HuH-7.5 (cell line): ENCODE measurements around the gene MYH11.
"Not testable (repeated sequence)": the region's sequence is repeated elsewhere in the genome, so short reads cannot be mapped to it uniquely, and the experiment has no call there.

Experiments
- DNase-seq: peaks from one replicate; pipeline ENCODE4 v3.0.0; 2011; ENCODE audit warnings: low spot score

The MYH11 gene

DNA sequence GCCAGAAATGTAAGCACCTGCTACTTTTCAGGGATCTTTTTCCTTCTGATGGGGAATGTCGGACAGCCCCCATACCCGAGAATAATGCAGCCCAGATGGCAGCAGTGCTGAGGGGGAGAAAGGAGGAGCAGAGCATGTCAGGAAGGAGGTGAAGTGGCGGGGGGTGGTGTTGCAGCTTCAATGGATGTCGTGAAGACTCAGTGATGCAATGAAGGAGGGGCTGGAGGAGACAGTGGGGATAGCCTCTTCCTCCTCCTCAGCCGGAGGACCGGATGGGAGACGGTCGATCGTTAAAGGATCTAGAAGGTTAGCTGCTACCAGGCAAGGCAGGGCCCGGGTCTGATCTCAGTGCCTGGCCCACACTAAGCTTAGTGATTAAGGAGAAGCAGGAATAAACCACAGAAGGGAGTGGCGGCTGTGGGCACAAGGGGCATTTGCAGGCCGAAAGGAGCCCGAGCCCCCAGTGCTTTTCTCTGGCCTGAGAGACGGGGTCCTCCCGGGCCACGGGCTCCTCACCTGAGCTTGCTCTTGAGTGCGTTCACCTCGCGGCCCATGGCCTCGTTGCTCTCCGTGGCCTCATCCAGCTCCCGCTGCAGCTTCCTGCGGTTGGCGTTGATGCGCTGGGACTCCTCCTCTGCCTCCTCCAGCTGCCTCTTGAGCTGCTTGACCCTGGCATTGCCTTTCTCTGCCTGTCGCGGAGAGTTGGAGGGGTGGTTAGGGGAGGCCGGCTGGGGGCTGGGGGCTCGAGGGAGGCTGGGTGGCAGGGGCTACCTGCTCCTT, 142.2 kb downstream of the MYH11 start:
- DNase-seq: no peak

- DNase-seq: no peak
Observed at GRCh38 chr16:15708997-15709396, 147.8 kb downstream of the MYH11 start.

GRCh38 chr16:15708096-15708495, 148.7 kb downstream of the MYH11 start:
- no peak for DNase-seq

DNA sequence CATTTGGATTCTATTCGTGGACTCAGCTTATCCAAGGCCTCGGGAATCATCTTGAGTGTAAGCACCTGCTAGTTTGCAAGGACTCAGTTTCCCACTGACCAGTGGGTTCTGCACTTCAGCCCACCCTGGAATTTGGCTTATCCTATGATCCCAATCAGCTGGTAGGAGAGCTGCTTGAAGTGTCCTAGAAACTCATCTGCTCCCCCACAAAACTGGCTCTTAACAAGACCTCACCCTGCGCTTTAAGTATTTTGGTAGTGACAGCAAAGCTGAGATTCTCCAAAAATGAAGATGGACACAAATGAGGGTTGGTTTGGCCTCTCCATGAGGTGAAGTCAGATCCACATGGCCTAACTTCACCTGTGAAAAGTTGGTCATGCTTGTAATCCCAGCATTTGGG, 149.5 kb downstream of the MYH11 start:
- no peak for DNase-seq

- DNase-seq: no peak
Observed at GRCh38 chr16:15705064-15705565, 151.7 kb downstream of the MYH11 start.

- peak; percentile 71 for DNase-seq
Observed at GRCh38 chr16:15704545-15704987, 152.3 kb downstream of the MYH11 start.

DNA sequence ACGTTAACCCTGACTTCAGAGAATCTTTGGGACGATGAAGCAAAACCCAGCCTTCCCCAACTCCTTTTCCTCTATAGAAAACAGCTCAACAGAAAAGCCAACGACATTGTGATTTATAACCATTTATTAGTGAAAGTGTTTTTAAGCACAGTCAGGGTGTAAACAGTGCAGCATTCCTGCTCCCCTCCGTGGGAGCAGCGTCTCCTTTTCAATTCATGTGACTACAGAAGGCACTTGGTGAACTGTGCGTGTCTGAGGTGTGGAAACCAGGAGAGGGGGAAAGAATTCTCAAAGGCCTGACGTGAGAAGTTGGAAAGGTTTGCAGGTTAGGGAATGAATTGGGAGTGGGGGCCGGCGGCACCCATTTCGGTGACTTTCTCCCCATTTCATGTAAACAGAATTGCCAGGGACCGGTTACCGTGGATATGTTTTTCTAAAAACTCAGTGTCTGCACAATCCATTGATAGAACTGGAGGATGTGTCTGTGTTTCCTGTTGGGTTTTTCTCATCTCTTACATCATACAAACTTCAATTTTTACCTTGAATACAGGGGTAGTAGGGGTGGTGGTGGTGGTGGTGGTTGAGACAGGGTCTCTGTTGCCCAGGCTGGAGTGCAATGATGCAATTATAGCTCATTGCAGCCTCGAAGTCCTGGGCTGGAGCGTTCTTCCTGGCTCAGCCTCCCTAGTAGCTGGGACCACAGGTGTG, 153.6 kb downstream of the MYH11 start:
- DNase-seq: no peak

DNA sequence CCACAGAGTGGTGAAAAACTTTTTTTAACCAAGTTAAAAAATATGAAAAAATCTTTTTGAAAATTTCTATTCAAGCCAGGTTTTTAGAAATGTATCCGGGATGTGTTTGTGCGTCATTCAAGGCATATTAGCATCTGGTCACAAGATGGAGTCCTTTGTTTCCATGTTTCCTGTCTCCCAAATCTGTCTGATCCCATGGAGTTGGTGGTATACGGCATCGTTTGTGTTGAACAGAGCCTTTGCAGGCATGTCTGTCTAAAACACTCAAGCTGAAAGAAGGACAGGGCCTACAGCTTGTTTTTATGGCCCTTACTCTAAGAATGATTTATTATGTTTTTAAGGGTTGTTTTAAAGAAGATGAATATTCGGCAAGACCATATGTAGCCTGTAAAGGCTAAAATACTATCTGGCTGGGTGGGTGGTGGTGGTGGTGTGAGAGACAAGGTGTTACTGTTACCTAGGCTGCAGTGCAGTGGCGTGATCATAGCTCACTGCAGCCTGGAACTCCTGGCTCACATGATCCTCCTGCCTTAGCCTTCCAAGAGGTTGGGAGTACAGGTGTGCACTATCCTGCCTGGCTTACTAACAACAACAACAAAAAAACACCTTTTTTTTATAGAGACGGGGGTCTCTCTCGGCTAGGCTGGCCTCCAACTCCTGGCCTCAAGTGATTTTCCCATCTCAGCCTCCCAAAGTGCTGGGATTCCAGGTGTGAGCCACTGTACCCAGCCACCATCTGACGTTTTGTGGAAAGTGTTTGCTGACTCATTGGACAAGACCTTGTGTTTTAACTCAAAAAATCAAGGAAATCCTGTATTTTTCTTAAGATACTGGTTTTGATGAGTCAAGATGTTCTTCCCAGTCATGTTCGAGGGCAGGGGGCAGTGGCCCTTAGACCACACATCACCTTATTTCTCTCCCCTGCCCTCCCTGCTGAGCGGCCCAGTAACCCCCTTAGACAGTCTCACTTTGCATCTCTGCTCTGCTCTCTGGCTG, 154.6 kb downstream of the MYH11 start:
- DNase-seq: no peak

DNA sequence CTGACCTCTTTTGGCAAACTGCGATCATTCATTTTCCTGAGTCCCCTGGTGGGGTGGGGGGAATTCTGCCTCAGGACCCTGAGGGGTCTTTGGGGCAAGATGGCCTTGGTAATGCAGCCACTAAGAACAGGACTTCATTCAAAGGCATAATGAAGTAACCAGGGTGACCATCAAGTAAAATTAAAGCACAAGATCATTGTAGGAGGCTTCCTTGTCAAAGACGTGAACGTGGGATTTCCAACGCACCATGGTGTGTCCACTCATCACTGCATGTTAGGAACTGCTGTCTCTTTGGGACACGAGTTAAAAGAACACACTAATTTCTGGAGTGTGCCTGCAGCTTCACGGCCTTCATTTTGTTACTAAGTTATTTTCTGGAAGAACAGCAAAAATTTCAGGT, 155.5 kb downstream of the MYH11 start:
- DNase-seq: no peak

- DNase-seq: no peak
Observed at GRCh38 chr16:15699819-15700218, 157.0 kb downstream of the MYH11 start.

DNA sequence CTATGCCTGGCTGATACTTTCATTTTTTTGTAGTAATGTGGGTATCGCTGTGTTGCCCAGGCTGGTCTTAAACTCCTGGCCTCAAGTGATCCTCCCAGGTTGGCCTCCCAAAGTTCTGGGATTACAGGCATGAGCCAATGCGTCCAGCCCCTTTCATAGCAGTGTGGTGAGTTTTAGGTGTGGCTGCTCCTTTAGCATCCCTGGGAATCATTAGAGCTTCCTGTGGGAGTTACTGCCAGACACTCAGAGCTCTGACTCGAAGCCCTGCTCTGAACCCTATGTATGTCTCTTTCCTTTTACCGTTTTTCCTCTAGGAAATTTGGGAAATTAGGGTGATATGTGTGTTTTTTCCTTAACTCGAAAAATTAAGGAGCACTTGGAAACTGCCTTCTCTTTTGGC, 162.3 kb downstream of the MYH11 start:
- DNase-seq: no peak

- DNase-seq: not testable (repeated sequence)
Observed at GRCh38 chr16:15692508-15692907, 164.3 kb downstream of the MYH11 start.

DNA sequence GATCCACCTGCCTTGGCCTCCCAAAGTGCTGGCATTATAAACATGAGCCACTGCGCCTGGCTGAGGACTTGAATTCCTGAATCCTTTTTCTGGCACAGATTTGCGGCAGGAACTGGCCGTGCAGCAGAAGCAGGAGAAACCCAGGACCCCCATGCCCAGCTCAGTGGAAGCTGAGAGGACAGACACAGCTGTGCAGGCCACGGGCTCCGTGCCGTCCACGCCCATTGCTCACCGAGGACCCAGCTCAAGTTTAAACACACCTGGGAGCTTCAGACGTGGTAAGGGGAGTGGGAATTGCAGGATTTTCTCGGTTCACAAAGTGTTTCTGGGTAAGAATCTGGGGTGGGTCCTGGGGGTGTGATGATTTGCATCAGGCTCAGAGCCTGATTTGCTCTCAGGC, 165.8 kb downstream of the MYH11 start:
- DNase-seq: no peak

- DNase-seq: no peak
Observed at GRCh38 chr16:15690296-15690695, 166.5 kb downstream of the MYH11 start.

DNA sequence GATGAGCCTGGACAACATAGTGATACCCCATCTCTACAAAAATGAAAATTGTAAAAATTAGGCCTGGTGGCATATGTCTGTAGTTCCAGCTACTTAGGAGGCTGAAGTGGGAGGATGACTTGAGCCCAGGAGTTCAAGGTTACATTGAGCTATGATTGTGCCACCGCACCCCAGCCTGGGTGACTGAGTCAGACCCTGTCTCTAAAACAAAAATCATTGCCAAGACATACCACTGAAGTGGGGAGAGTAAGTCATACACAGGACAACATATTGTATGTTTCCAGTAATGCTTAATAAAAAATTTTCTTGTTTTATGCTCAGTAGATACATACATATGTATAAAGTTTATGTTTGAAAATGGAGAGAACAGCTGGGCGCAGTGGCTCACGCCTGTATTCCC, 167.5 kb downstream of the MYH11 start:
- DNase-seq: no peak

DNA sequence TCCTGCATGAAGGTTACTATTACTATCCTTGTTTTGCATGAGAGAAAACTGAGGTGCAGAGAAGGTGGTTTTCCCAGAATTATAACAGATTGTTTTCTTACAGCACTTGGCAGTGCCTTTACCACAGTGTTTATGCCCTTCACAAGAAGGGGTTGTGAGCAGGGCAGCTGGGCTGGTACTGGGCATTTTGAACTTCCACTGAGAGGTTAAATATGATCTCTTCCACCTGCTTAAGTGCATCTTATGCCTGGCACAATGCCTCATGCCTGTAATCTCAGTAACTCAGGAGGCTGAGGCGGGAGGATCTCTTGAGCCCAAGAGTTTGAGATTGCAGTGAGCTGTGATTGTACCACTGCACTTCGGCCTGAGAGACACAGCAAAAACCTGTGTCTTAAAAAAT, 170.5 kb downstream of the MYH11 start:
- DNase-seq: no peak

DNA sequence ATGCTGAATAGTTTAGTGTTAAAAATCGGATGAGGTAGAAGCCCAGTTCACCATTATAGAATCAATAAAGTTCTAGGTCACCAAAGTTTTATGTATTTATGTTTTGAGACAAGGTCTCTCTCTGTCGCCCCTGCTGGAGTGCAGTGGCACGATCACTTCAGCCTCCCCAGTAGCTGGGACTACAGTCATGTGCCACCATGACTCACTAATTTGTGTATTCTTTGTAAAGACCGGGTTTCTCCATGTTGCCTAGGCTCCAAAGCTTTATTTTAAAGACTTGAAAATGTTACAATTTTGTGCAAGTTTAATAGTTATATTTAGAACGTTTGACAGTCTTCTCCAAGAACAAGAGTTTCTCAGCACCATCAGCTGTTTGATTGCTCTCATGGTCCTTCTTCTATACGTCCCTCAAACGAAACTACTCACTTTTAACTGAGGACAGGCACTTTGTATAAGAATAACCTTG, 174.7 kb downstream of the MYH11 start:
- peak; percentile 35 for DNase-seq

- DNase-seq: no peak
Observed at GRCh38 chr16:15677447-15677846, 179.4 kb downstream of the MYH11 start.

GRCh38 chr16:15676506-15676905, 180.3 kb downstream of the MYH11 start:
- no peak for DNase-seq

DNA sequence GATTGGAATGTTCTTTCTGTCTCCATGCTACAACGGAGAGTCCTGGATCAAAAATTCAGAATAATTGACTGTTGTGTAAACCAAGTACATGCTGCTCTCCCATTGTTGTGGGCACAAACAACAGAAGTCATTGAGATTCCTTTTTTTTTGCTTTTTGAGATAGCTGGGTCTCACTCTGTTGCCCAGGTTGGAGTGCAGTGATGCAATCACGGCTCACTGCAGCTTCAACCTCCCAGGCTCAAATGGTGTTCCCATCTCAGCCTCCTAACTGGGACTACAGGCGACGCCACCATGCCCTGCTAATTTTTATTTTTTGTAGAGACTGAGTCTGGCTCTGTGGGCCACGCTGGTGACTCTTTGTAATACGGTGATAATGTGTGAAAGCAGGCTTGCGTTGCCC, 182.3 kb downstream of the MYH11 start:
- DNase-seq: no peak

DNA sequence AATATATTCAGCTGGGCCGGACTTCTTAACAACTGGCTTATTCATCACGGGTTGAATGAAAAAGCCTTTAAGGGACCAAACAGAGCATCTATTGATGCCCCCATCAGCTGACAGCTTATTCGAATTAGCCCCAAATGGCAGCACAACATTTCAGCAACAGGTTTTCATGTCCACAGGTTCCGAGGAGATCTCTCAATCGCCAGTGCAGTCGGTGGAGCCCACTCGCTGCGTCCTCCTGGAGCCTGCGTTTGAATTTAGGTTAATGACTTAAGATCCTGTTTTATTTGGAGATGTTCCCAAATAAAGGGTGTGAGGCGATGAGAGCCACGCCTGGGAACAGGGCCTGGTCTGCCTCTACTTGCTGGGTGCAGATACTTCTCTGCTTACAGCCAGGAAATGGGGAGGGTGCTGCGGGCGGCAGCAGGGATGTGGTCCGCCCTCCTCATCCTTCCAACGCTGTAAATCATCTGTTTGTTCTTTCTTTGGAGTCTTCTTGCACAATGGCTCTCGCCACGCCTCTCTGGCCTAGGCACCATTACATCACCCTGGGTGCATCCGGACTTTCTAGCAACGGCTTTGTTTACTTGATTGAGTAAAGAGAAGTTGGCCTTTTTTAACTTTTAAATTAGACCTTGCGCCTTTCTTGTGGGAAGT, 184.2 kb downstream of the MYH11 start:
- peak; percentile 72 for DNase-seq

DNA sequence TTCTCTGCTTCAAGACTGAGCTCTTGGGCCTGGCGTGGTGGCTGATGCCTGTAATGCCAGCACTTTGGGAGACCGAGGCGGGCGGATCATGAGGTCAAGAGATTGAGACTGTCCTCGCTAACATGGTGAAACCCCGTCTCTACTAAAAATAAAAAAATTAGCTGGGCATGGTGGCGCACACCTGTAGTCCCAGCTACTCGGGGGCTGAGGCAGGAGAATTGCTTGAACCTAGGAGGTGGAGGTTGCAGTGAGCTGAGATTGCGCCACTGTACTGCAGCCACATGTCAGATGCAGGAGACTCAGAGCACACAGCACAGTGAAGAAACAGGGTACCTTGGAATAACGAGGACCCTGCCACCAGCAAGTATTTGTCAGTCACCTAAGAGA, 184.7 kb downstream of the MYH11 start:
- not testable (repeated sequence) for DNase-seq
